COLO668 (cell line): ENCODE measurements around the gene RAB28.
"Not testable (repeated sequence)": the region's sequence is repeated elsewhere in the genome, so short reads cannot be mapped to it uniquely, and the experiment has no call there.

Source experiments
- DNase-seq: peaks from one replicate; lab custom pipeline; 2025; ENCODE audit not compliant: unreplicated experiment; lab: John Stamatoyannopoulos, UW

RAB28 gene

DNA sequence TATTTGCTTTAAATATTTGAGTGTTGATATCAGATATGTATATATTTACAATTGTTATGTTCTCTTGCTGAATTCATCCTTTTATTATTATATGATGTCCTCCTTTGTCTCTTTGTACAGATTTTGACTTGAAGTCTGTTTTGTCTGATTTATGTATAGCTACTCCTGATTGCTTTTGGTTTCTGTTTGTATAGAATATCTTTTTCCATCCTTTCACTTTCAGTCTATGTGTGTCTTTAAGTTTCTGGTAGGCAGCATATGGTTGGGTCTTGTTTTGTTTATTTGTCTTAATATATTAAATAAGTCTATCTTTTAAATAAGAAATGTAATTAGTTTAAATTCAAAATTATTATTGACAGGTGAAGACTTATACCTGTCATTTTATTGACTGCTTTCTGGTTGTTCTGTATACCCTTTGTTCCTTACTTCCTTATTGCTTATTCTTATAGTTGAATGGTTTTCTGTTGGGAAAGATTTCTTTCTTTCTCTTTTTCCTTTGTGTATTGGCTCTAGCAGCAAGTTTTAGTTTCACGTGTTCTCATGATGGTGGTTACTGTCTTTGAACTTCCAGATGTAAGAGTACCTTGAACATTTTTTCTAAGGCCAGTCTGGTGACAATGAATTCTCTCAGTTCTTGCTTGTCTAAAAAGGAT is 31.1 kb downstream of the RAB28 start:
- DNase-seq = no peak

DNA sequence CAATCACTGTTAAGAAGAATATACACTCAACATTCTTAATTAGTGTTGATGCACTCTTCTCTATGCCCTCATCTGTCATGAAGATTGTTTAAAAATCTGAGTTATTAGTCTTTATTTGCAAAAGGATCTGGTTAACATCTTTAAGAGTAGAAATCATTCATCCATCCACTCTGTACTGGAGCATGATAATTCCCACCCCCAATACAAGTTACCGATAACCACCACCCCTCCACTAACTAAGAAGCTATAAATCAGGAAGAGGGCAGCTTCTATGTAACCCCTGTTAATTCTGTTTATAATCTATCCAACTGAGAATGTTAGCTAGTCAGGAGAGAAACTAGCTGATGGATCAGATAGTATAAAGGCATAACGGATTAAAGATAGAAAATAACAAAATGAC is 34.5 kb downstream of the RAB28 start:
- DNase-seq = no peak

DNA sequence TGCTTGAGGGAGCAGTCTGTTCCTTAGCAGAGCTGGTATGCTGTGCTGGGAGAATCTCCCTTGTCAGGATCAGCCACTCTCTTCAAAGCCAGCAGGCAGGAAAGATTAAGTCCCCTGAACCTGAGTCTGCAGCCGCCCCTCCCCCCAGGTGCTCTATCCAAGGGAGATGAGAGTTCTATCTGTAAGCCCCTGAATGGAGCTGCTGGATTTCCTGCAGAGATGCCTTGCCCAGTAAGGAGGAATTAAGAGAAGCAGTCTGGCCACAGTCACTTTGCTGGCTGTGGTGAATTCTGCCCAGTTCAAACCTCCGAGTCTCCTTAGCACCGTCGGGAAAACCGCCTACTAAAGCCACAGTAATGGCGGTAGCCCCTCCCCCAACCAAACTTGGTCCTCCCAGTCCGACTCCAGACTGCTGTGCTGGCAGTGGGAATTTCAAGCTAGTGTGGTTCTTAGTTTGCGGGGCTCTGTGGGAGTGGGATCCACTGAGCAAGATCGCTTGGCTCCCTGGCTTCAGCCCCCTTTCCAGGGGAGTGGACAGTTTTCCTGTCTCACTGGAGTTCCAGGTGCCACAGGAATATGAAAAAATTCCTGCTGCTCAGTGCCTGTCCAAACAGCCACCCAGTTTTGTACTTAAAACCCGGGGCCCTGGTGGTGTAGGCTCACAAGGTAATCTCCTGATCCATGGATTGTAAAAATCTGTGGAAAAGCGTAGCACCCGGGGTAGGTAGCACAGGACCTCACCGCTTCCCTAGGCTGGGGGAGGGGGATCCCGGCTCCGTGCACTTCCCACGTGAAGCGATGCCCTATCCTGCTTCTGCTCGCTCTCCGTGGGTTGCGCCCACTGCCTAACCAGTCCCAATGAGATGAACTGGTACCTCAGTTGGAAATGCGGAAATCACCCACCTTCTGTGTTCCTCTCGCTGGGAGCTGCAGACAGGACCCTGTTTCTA is 38.0 kb downstream of the RAB28 start:
- DNase-seq = no peak

DNA sequence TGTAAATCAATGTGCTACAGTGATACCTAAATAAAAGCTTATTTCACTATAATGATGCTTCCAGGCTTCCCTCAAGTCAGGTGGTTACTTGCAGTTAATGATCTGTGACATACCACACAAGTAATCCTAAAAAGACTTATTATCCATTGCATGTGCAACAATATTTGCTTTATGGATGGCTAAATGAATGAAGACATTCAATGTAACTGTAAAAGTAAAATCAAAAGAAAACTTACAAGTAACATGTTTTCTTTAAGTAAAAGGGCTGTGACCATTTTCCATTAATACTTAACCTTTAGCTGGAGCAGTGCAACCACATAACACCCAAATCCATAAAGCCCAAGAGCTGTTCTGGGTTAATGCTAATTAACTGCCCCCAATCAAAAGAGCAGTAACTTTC is 42.6 kb downstream of the RAB28 start:
- no peak for DNase-seq

DNA sequence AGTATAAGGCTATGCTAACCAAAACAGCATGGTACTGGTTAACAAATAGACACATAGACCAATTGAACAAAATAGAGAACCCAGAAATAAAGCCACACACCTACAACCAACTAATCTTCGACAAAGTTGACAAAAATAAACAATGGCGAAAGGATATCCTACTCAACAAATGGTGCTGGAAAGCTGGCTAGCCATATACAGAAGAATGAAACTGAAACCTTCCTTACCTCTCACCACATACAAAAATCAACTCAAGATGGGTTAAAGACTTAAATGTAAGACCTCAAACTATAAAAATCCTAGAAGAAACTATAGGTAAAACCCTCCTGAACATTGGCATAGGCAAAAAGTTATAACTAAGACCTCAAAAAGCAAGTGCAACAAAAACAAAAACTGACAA is 47.2 kb downstream of the RAB28 start:
- no peak for DNase-seq

DNA sequence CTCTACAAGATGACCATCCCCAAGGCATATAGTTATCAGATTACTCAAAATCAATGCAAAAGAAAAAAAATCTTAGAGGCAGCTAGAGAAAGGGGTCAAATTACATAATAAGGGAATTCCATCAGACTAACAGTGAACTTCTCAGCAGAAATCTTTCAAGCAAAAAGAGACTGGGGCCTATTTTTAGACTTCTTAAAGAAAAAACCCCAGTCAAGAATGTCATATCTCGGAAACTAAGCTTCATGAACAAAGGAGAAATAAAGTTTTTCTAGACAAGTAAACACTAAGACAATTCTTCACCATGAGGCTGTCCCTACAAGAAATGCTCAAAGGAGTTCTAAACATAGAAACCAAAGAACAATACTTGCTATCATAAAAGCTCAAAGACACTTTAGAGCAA is 51.7 kb downstream of the RAB28 start:
- DNase-seq = no peak

DNA sequence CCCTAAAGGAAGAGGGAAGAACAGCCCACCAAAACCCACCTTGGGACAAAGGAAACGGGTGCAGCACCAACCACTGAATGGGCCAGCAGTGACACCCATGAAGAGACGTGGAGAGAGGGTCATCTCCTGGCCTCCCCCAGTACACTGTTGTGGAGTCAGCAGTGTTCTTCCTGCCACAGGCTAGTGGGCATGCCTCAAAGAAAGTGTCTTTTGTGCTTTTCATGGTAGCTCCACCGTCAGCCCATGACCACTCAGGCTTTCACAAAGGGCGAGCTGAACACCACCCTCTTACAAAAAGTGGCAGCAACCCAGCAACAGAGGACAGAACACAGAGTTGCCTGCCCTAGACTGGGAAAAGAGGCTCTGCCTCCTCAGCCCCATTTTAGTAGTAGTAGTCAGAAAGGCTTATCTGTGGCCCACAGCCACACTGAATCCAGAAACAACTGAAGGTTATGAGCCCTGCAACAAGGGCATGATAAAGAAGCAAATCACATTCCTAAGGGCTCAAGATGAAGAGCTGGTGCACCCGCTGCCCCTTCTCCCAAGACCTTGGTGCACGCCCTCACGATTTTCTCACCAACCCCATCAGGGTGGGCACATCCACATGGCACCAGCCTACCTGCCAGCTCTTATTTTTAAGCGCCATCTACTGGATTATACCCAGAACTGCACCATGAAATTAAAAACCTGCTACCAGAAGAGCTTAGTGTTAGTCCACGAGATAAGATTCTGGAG is 53.1 kb downstream of the RAB28 start:
- no peak for DNase-seq

DNA sequence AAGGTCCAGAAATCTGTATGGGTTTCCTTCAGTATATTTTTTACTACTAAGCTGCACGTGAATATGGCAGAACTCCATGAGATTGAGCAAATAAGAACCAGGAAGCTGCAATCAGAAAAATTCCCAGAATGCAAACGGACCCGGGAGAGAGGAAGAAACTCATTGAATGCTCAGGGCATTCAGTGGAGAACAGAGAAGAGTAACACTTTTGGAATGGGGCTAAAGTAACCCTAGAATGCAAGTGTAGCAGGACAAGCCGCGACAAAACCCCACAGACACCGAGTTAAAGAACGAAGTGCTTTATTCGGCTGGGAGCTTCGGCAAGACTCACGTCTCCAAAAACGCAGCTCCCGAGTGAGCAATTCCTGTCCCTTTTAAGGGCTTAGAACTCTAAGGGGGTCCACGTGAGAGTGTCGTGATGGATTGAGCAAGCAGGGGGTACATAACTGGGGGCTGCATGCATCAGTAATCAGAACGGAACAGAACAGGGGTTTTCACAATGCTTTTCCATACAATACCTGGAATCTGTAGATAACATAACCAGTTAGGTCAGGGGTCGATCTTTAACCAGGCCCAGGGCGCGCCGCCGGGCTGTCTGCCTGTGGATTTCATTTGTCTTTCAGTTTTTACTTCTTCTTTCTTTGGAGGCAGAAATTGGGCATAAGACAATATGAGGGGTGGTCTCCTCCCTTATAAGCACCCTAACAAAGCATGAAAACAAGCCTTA is 56.4 kb downstream of the RAB28 start:
- DNase-seq = no peak

DNA sequence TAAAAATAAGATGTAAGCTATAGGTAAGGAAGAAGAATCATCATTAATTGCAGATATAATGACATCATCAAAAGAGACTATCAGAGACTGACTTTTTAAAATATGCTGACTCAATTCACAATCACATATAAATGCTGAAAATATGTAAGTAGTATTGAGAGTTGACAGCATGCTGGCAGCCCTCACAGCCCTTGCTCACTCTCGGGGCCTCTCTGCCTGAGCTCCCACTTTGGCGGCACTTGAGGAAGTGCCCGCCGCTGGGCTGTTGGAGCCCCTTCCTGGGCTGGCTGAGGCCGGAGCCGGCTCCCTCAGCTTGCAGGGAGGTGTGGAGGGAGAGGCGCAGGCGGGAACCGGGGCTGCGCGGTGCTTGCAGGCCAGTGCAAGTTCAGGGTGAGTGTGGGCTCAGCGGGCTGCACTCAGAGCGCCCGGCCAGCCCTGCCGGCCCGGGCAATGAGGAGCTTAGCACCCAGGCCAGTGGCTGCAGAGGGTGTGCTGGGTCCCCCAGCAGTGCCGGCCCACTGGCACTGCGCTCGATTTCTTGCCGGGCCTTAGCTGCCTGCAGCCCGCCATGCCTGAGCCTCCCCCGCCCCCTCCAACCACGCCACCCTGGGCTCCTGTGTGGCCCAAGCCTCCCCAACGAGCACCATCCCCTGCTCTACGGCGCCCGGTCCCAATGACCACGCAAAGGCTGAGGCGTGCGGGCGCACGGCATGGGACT is 68.9 kb downstream of the RAB28 start:
- no peak for DNase-seq

DNA sequence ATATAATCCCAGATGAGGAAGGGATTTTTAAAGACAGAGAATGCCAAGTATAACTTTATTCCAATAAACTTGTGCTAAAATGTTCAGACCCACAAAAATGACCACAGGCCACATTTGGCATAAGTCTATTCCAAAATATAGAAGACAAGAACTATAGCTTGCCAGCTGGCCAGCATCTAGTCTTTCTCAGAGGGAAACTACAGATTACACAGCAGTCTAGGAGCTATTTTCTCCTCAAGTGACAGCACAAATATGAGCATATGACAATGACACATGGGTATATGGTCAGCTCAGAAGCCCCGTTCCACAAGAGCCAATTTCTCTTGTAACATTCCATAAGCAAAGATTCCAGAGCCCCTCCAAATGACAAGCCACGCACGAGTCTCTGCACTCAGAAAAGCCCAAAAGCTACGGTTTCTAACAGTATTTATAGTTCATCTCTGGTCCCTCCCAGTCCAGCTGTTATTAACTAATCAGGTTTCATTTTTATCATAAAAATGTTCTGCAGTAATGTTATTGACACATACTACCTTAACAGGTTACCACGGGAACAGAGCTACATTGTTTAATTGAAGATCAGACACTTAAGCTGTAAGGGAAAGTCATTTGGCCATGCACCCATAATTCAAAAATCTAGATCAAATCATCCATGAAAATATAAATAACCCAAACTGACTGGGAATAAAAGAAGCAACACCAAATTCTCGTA is 70.3 kb downstream of the RAB28 start:
- no peak for DNase-seq

DNA sequence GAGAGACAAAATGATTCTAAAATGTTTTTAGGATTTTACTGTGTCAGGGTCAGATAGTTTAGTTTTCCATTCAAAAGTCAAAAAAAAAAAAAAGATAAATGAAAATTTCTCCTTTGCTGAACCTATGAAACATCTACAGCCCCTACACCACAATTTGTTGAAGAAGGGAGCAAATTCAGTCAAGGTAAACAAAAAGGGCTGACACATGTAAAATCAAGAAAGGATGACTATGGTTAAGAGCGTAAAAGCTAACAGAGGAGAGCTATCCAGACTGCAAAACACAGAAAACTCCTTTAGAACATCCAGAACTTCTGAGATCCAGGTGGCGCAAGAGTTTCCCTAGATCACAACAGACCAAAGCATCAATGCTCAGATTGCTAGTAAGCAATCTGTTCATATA is 72.2 kb downstream of the RAB28 start:
- no peak for DNase-seq

DNA sequence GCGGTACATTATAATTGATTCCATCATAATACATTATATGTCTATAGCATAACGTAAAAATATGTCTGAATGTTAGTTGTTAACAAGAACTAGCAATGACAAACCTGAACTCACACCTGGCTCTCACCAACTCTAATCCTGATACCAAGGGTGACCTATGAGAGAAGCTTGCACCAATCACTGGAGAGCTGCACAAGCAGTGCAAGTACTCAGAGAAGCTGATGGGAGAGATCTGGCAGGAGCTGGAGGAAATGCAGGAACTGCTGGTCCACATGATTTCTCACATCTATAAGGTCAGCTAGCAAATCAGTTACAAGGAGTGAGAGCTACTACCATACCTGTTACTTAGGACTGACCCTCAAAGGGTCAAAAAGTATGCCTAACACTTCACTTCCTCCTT is 74.8 kb downstream of the RAB28 start:
- DNase-seq = no peak

DNA sequence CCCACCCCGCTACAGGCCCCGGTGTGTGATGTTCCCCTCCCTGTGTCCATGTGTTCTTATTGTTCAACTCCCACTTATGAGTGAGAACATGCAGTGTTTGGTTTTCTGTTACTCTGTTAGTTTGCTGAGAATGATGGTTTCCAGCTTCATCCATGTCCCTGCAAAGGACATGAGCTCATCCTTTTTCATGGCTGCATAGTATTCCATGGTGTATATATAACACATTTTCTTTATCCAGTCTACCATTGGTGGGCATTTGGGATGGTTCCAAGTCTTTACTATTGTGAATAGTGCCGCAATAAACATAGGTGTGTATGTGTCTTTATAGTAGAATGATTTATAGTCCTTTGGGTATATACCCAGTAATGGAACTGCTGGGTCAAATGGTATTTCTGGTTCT is 78.0 kb downstream of the RAB28 start:
- not testable (repeated sequence) for DNase-seq

DNA sequence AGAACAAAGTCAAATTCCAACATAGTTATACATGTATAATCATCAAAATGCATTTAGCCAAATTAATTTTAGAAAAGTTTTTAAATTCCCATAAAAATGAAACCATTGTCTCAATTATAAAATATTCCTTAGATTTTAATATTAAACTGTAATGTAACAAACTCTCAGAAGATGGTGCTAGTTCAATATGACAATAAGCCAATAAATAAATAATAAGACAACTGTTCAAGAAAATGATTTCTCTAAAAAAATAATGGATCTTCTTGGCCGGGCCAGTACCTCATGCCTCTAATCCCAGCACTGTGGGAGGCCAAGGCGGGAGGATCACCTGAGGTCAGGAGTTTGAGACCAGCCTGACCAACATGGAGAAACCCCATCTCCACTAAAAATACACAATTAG is 80.3 kb downstream of the RAB28 start:
- no peak for DNase-seq

DNA sequence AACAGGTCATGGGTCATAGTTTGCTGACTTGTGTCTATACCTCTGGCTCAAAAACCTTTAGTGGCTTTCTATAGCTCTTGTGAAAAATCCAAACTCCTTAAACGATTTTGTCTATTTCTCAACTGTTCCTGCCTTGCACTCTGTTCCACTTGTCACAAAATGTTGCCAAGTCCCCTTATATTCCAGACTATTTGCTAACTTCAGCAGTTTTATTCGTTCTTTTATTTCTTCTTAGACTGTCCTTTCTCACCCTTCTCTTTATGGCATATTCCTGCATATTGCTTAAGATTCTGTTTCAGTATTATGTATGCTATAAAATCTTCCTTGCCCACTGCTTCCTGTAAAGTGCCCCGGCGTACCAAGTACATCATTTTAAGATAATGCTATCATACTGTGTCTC is 80.8 kb downstream of the RAB28 start:
- no peak for DNase-seq

DNA sequence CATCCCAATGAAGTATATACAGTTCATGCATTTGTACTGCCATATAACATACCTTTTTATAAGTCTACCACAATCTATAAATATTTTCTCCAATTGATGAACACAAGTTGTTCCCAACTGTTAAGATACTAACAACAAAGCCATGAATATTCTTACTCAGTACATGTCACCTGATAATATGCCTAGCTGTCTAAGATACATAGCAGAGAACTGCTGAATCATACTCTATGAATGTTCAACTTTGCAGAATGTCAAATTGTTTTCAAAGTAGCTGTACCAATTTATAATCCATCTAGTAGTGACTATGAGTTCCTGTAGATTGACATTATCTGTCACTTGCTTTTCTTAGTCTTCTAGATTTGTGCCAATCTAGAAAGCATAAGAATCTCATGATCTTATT is 84.9 kb downstream of the RAB28 start:
- no peak for DNase-seq

DNA sequence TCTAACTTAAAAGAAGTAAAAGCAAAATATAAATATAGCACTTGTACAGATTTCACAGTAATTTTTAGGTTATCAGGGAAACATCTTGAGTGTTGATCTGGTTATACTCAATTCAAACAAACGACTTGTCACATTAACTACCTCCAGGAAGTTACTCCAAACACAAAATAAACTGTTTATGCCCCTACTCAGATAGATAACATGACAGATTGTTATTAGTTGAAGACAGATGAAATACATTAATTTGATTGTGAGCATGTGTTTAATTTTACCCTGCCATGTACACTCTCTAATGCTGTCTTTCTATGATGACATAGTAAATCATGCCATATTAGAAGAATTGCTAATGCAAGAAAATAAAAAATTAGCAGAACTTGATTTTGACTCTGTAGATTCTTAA is 88.0 kb downstream of the RAB28 start:
- DNase-seq = no peak

DNA sequence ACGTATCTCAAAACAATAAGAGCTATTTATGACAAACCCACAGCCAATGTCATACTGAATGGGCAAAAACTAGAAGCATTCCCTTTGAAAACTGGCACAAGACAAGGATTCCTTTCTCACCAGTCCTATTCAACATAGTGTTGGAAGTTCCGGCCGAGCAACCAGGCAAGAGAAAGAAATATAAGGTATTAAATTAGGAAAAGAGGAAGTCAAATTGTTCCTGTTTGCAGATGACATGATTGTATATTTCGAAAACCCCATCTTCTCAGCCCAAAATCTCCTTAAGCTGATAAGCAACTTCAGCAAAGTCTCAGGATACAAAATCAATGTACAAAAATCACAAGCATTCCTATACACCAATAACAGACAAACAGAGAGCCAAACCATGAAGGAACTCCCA is 94.2 kb downstream of the RAB28 start:
- not testable (repeated sequence) for DNase-seq

DNA sequence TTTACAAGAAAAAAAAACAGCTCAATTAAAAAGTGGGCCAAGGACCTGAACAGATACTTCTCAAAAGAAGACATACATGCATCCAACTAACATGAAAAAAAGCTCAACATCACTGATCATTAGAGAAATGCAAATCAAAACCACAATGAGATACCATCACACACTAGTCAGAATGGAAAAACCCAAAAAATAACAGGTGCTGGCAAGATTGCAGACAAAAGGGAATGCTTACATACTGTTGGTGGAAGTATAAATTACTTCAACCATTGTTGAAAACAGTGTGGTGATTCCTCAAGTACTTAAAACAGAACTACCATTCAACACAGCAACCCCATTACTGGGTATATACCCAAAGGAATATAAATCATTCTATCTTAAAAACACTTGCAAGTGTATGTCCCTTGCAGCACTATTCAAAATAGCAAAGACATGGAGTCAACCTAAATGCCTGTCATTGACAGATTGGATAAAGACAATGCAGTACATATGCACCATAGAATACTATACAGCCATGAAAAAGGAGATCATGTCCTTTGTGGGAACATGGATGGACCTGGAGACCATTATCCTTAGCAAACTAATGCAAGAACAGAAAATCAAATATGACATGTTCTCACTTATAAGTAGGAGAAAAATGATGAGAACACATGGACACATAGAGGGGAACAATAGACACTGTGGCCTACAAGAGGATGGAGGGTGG is 97.6 kb downstream of the RAB28 start:
- DNase-seq = no peak
